T-helper 2 cell (primary cell): ENCODE measurements around the gene GUCY1A2.
"Not testable (repeated sequence)": the region's sequence is repeated elsewhere in the genome, so short reads cannot be mapped to it uniquely, and the experiment has no call there.

Source experiments
- DNase-seq, 5 experiments: peaks; one replicate each; pipeline versions ENCODE4 v3.0.0 to v3.0.0-alpha.2; 2012 to 2022

Gene GUCY1A2

GRCh38 chr11:106834567-106834966, 183.7 kb downstream of the GUCY1A2 start:
- no peak for DNase-seq

- no peak for DNase-seq
These were observed 189.3 kb downstream of the GUCY1A2 start for GRCh38 chr11:106828976-106829375.

GRCh38 chr11:106828576-106828975, 189.7 kb downstream of the GUCY1A2 start:
- DNase-seq = no peak

- no peak for DNase-seq
These were observed 190.6 kb downstream of the GUCY1A2 start for GRCh38 chr11:106827687-106828086.

- not testable (repeated sequence) for DNase-seq
These were observed 191.7 kb downstream of the GUCY1A2 start for GRCh38 chr11:106826558-106826957.

- no peak for DNase-seq
These were observed 196.4 kb downstream of the GUCY1A2 start for GRCh38 chr11:106821826-106822225.

GRCh38 chr11:106821291-106821690, 197.0 kb downstream of the GUCY1A2 start:
- DNase-seq = no peak

GRCh38 chr11:106818443-106818842, 199.8 kb downstream of the GUCY1A2 start:
- DNase-seq = no peak

- DNase-seq = no peak
These were observed 203.1 kb downstream of the GUCY1A2 start for GRCh38 chr11:106815209-106815608.

- no peak for DNase-seq
These were observed 204.5 kb downstream of the GUCY1A2 start for GRCh38 chr11:106813806-106814205.

GRCh38 chr11:106794058-106794457, 224.2 kb downstream of the GUCY1A2 start:
- no peak for DNase-seq

- no peak for DNase-seq
These were observed 228.9 kb downstream of the GUCY1A2 start for GRCh38 chr11:106789406-106789805.

GRCh38 chr11:106787454-106787853, 230.8 kb downstream of the GUCY1A2 start:
- no peak for DNase-seq

GRCh38 chr11:106785913-106786650, 232.2 kb downstream of the GUCY1A2 start:
- DNase-seq = no peak

GRCh38 chr11:106777302-106777701, 241.0 kb downstream of the GUCY1A2 start:
- DNase-seq = not testable (repeated sequence)

GRCh38 chr11:106770489-106771085, 247.7 kb downstream of the GUCY1A2 start:
- DNase-seq = no peak

GRCh38 chr11:106765469-106766258, 252.6 kb downstream of the GUCY1A2 start:
- DNase-seq = no peak

- no peak for DNase-seq
These were observed 254.8 kb downstream of the GUCY1A2 start for GRCh38 chr11:106763501-106763900.

GRCh38 chr11:106761745-106762144, 256.5 kb downstream of the GUCY1A2 start:
- no peak for DNase-seq

GRCh38 chr11:106761240-106761639, 257.0 kb downstream of the GUCY1A2 start:
- no peak for DNase-seq

- no peak for DNase-seq
These were observed 270.2 kb downstream of the GUCY1A2 start for GRCh38 chr11:106748059-106748458.

GRCh38 chr11:106745941-106746340, 272.3 kb downstream of the GUCY1A2 start:
- no peak for DNase-seq

- DNase-seq = no peak
These were observed 284.6 kb downstream of the GUCY1A2 start for GRCh38 chr11:106733635-106734034.

GRCh38 chr11:106728859-106729258, 289.4 kb downstream of the GUCY1A2 start:
- DNase-seq = no peak
